Stimulated activated naive B cell treated with anti-CD40 and anti-IgM and Interleukin-4, amounts not matched to agents 10 μg/mL and 1 μg/mL and 100 μg/mL, for 72 hours (primary cell): ENCODE measurements around the gene HAT1.

Experiments
- ATAC-seq, 2 donors: fragments of 150-1000 bp; cut with Tn5 transposase; replicated peaks; 2 replicates each; pipeline ENCODE4 v1.10.0; 2021; ENCODE audit warnings: moderate library complexity in 1 of 2
- DNase-seq: peaks from one replicate; pipeline ENCODE4 v3.0.0; 2021
- H3K27ac Mint-ChIP-seq: one replicate; pipeline ENCODE4 v1.8.0; 2022; ENCODE audit warnings: mild to moderate bottlenecking, mixed read lengths
- H3K27me3 Mint-ChIP-seq, 2 donors: one replicate each; pipeline ENCODE4 v1.8.0; 2022; ENCODE audit warnings: mixed read lengths in 2 of 2
- H3K36me3 Mint-ChIP-seq, 2 donors: one replicate each; pipeline ENCODE4 v1.8.0; 2022; ENCODE audit warnings: mixed read lengths in 2 of 2, mild to moderate bottlenecking in 1 of 2
- H3K4me1 Mint-ChIP-seq, 2 donors: one replicate each; pipeline ENCODE4 v1.8.0; 2022; ENCODE audit warnings: mixed read lengths in 2 of 2, mild to moderate bottlenecking in 1 of 2
- H3K4me3 Mint-ChIP-seq, 2 donors: one replicate each; pipeline ENCODE4 v1.8.0; 2022; ENCODE audit warnings: mild to moderate bottlenecking in 2 of 2, mixed read lengths in 2 of 2, moderate library complexity in 1 of 2
- H3K9me3 Mint-ChIP-seq, 2 donors: one replicate each; pipeline ENCODE4 v1.8.0; 2022; ENCODE audit warnings: mixed read lengths in 2 of 2, mild to moderate bottlenecking in 1 of 2

HAT1 gene, protein sequence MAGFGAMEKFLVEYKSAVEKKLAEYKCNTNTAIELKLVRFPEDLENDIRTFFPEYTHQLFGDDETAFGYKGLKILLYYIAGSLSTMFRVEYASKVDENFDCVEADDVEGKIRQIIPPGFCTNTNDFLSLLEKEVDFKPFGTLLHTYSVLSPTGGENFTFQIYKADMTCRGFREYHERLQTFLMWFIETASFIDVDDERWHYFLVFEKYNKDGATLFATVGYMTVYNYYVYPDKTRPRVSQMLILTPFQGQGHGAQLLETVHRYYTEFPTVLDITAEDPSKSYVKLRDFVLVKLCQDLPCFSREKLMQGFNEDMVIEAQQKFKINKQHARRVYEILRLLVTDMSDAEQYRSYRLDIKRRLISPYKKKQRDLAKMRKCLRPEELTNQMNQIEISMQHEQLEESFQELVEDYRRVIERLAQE

DNA sequence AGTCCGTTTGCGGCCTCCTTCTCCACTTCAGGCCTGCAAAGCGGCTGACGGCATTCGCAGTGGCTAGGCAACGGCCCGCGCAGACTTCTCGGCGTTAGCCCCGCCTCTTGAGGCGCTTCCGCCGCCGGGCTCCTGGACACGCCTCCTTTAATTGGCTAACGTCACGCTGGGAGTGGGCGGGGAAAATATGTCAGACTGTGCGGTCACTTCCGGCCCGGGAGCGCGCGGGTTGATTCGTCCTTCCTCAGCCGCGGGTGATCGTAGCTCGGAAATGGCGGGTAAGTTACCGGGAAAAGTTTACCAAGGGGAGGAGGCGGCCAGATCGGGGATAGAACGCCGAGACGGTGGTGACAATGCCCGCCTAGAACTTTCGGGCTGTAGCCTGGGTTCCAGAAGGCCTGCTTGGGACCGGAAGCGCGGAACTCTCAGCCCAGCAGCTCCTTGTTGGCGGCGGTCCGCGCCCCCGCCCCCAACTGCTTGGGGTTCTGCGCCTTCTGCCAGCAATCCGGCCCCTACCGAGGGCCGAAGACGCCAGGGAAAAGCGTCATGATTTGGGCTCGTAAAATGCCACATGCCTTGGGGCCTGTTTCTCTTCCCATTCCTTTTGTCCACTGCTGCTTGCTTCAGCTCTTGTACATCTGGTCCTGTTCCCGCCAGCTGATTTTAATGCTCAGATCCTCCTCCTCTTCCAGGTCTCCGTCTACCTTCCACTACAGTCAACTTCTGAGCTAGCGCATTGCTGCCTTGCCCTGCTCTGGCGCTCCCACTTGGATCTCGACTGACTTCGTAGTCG, at the start of gene HAT1:
Gene HAT1, plus strand, starts transcription at position 232 of the 793 bp plus-strand sequence. Its CDS starts 40 bp downstream, at position 272.
- Mint-ChIP-seq H3K27me3 (no peaks in the 10 kb centered on the region), H3K4me3 (peak within 1 kb of the TSS; percentile 87 to 98), H3K9me3 (no peaks in the 10 kb centered on the region), H3K4me1 (peaks cover 13 to 19% of the 10 kb centered on the region in 2 donors), H3K36me3 (peaks cover 2 to 9% of the 10 kb centered on the region in 2 donors), H3K27ac (peak within 1 kb of the TSS; percentile 97)
- ATAC-seq = peak; percentile 95 to 99
- peak; percentile 95 for DNase-seq

DNA sequence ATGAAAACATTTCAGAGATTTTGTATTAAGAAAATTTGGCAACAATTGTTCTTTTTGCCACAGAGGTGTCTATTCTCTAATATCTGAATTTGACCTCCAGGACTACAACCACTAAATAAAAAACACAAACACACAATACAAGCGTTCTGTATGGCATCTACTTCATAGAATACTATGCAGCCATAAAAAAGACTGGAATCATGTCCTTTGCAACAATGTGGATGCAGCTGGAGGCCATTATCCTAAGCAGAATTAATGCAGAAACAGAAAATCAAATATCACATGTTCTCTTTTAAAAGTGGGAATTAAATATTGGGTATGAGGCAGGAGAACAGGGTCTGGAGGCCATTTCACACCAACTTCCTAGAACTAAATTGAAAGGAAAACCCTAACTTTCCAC, 47.7 kb upstream of the HAT1 start:
- Mint-ChIP-seq H3K36me3 (peaks cover 29 to 35% of the 10 kb centered on the region in 2 donors), H3K9me3 (peaks cover 4 to 5% of the 10 kb centered on the region in 2 donors), H3K27ac (no peak overlapping the region), H3K27me3 (no peaks in the 10 kb centered on the region), H3K4me3 (no peak overlapping the region), H3K4me1 (peaks cover 5 to 17% of the 10 kb centered on the region in 2 donors)
- DNase-seq (no peak), ATAC-seq (no peak)

DNA sequence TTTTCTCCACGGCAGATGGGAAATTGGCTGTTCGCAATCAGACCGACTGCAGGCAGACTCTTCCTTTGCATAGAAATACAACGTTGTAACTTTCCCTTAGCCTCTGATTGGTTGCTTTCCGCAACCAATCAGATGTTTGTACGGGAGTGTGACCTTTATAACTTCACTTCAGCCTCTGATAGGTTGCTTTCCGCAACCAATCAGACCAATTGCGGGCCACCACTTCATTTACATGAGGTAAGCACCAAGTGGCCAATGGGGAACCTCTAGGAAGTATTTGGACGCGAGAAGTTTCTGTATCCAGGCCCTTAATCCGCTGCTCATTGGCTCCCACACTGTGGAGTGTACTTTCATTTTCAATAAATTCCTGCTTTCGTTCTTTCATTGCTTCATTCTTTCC, 47.3 kb upstream of the HAT1 start:
- no peak overlapping the region for H3K4me3 Mint-ChIP-seq

DNA sequence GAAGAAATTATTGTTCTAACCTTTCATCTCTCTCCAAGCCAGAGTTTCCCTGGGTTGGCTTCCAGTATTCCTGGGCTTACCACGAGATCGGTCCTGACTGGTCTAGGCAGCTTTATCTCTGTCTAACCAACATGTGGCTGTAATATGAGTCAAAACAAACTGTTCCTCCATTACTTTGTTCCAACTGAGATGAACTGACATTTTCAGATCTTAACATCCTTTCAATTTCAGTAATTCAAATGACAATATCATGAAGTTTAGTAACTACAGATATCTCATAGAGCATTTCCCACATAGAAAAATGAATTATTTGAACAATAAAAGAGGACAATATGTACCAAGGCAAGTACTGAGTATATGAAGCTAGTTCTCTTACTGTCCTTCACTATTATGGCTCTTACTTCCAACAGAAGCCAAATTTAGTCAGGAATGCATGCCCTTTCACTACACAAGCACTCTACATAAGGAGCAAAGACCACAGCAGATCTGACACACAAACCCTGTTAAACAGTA, 43.7 kb upstream of the HAT1 start:
- Mint-ChIP-seq H3K36me3 (peaks cover 19% of the 10 kb centered on the region in 2 donors), H3K4me1 (peaks cover 7% of the 10 kb centered on the region in 2 donors), H3K9me3 (peaks cover 3 to 4% of the 10 kb centered on the region in 2 donors), H3K27ac (no peak overlapping the region), H3K4me3 (no peak overlapping the region), H3K27me3 (no peaks in the 10 kb centered on the region)
- ATAC-seq (no peak), DNase-seq (no peak)

More for the DNA sequence above, 47.3 kb upstream of the HAT1 start:
- peaks cover 5 to 17% of the 10 kb centered on the region in 2 donors for H3K4me1 Mint-ChIP-seq
- H3K9me3 Mint-ChIP-seq = peaks cover 4 to 5% of the 10 kb centered on the region in 2 donors
- no peak for DNase-seq
- H3K27ac Mint-ChIP-seq = no peak overlapping the region
- no peaks in the 10 kb centered on the region for H3K27me3 Mint-ChIP-seq
- ATAC-seq = no peak
- peaks cover 29 to 35% of the 10 kb centered on the region in 2 donors for H3K36me3 Mint-ChIP-seq

DNA sequence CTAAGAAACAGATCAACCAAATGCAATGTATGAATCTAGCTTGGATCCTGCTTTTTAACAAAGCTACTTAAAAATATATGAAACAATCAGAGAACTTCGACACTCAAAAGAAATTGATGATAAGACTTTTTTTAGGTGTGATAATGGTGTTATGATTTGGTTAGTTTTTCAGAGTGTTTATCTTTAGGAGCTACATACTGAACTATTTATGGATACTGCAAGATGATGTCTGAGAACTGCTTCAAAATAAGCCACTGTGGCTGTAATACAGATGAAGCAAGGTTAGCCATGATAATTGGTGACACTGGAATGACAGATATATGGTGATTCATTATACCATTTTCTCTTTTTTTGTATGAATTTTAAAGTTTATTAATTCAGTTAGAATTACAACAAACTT, 42.4 kb upstream of the HAT1 start:
- Mint-ChIP-seq H3K27me3 (no peaks in the 10 kb centered on the region), H3K9me3 (peaks cover 3 to 4% of the 10 kb centered on the region in 2 donors), H3K4me3 (no peak overlapping the region), H3K4me1 (peaks cover 7% of the 10 kb centered on the region in 2 donors), H3K36me3 (peaks cover 13 to 16% of the 10 kb centered on the region in 2 donors), H3K27ac (no peak overlapping the region)
- ATAC-seq = no peak
- DNase-seq = no peak

DNA sequence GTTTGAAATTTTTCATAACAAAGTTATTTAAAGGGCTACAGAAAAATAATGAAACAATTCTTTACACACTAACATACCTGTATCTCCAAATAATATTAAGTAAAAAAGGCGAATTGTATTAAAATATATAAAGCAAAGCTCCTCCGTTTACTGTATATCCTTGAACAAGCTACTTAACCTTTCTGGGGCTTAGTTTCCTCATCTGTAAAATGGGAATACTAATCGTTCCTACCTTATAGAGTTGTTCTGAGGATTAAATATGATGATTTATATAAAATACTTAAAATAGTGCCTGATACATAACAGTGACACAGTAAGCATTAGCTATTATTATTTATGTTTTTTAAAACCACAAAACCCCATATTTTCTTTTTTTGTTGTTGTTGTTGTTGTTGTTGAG, 41.5 kb upstream of the HAT1 start:
- no peak overlapping the region for H3K27ac Mint-ChIP-seq
- no peak overlapping the region for H3K4me3 Mint-ChIP-seq
- H3K27me3 Mint-ChIP-seq = no peaks in the 10 kb centered on the region
- no peaks in the 10 kb centered on the region for H3K9me3 Mint-ChIP-seq
- H3K36me3 Mint-ChIP-seq = peaks cover 6 to 12% of the 10 kb centered on the region in 2 donors
- DNase-seq = no peak
- H3K4me1 Mint-ChIP-seq = peaks cover 7% of the 10 kb centered on the region in 2 donors
- ATAC-seq = no peak

DNA sequence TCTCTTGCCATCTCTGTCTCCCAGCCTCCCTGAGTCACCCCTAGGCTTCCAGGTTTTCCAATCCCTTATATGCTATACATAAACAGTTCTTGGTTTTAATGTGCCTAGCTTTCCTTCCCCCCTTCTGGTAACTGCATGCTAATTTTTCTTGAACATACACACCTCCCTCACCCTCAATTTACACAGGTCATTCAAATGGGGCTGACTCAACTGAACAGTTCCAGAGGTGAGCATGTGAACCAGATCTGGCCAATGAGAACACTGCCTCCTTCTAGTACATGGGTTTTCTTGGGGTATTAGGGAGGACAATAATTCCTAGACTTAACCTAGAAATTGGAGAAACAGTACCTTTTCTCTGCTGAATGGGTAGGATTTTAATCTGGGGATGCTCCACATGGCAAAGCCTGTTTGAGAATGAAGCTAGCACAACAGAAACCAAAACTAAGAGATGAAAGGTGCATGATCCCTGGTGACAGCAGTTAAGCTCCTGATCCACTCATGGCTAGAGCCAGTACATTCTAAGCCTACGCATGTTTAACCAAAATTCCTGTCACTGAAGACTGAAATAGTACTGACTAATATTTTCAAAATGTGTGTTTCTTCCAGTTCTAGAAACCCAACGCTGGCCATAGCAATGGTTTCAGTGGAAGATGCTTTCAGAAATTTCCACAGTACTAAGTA, 40.0 kb upstream of the HAT1 start:
- H3K27ac Mint-ChIP-seq = no peak overlapping the region
- H3K27me3 Mint-ChIP-seq = no peaks in the 10 kb centered on the region
- no peak for DNase-seq
- no peak for ATAC-seq
- H3K4me1 Mint-ChIP-seq = peaks cover 7% of the 10 kb centered on the region in 2 donors
- no peak overlapping the region for H3K4me3 Mint-ChIP-seq
- peaks cover 6 to 13% of the 10 kb centered on the region in 2 donors for H3K36me3 Mint-ChIP-seq
- no peaks in the 10 kb centered on the region for H3K9me3 Mint-ChIP-seq

DNA sequence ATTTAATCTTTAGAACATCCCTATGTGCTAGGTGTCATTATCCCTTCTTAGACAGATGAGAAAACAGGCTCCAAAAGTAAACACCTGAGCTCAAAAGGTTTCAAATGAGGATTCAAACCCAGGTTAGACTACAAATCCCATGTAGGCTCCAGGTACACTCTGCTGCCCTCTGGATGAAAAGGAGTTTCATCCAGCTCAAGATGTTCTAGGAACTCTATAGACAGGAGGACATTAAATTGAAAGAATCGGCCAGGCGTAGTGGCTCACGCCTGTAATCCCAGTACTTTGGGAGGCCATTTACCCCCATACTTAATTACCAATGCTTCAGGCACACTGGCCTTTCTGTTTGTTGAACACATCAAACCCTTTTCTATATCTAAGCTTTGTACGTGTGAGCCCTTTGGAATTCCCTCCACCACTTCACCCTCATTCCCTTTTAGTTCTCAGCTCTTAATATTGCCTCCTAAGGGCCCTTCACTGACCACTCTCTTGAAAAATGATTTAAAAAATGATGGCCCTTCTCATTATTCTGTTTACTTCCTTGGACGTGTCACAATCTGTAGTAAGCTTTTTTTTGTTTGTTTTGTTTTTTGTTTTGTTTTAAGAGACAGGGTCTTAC, 38.9 kb upstream of the HAT1 start:
- no peak overlapping the region for H3K4me3 Mint-ChIP-seq
- H3K27me3 Mint-ChIP-seq = no peaks in the 10 kb centered on the region
- peaks cover 6 to 10% of the 10 kb centered on the region in 2 donors for H3K4me1 Mint-ChIP-seq
- DNase-seq = no peak
- H3K27ac Mint-ChIP-seq = no peak overlapping the region
- no peak for ATAC-seq
- no peaks in the 10 kb centered on the region for H3K9me3 Mint-ChIP-seq
- H3K36me3 Mint-ChIP-seq = peaks cover 14 to 17% of the 10 kb centered on the region in 2 donors

DNA sequence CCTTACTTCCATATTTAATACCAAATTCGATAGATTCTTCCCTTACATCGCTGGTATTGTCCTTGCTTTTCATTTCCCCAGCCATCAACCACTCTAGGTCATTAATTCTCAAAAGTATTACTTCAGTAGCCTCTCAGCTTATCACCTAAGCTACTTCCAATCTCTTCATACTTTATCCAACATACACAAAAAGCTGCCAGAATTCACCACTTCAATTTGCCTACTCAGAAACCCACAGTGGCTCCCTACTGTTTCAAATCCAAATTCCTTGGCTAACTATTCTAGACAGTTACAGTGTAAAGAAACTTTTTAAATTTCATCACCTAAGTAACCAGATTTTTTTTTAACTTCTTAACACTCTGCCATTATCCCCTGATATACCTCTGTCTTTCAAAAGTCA, 32.9 kb upstream of the HAT1 start:
- Mint-ChIP-seq H3K4me1 (peaks cover 5 to 25% of the 10 kb centered on the region in 2 donors), H3K9me3 (no peaks in the 10 kb centered on the region), H3K27me3 (no peaks in the 10 kb centered on the region)

DNA sequence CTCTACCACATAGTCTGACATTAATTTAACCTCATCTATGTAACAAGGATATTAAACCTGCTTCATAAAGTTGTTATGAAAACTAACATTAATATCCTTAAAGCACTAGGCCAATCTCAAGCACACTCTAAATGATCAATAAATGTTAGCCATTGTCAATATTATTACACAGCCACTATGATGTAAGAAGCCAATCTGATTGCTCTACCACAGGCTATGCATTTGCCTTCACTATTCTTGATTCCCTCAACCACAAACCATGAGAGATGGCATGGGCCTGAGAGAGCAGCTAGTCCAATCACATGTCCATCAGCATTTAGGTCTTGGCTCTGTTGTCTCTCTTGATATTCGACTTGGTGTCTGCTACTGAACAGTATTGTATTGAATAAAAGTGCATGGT, 32.5 kb upstream of the HAT1 start:
- no peak for ATAC-seq
- H3K27me3 Mint-ChIP-seq = no peaks in the 10 kb centered on the region
- no peak overlapping the region for H3K4me3 Mint-ChIP-seq
- peaks cover 16 to 35% of the 10 kb centered on the region in 2 donors for H3K36me3 Mint-ChIP-seq
- H3K27ac Mint-ChIP-seq = no peak overlapping the region
- no peak for DNase-seq
- peaks cover 5 to 28% of the 10 kb centered on the region in 2 donors for H3K4me1 Mint-ChIP-seq
- H3K9me3 Mint-ChIP-seq = no peaks in the 10 kb centered on the region

More for the DNA sequence above, 32.9 kb upstream of the HAT1 start:
- no peak for ATAC-seq
- Mint-ChIP-seq H3K4me3 (no peak overlapping the region), H3K27ac (no peak overlapping the region), H3K36me3 (peaks cover 19 to 35% of the 10 kb centered on the region in 2 donors)
- DNase-seq = no peak

DNA sequence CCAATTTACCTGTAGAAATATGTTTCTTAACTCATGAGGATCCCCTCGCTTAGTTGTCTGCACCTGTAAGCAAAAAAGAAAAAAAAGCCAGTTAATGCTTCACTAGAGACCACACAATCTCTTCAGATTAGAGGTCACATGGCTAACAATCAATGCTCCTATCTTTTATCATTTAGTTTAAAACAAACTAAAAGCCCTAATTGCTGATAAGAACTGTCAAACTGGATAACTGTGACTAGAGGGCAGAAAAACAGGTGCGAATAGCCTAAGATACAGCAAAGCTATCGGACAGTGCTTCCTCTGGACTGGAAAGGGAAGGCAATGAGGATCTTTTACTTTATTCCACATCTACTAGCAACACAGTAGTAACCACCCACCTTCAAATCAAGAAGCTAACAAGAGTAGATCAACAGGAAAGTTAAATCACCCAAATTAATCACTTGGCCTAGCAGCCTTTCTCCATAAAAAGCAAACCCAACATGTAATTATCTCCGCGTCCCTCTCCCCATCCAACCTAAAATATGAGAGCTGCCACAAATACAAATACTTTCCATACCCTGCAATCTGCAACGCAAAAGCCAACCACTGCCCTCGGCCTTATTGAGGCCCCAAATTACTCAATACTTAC, 29.0 kb upstream of the HAT1 start:
- peak overlapping the region; percentile 90 to 99 for H3K4me3 Mint-ChIP-seq
- H3K27me3 Mint-ChIP-seq = no peaks in the 10 kb centered on the region
- peaks cover 7 to 26% of the 10 kb centered on the region in 2 donors for H3K36me3 Mint-ChIP-seq
- DNase-seq (no peak), ATAC-seq (no peak)
- no peaks in the 10 kb centered on the region for H3K9me3 Mint-ChIP-seq
- peak overlapping the region; percentile 85 for H3K27ac Mint-ChIP-seq
- H3K4me1 Mint-ChIP-seq = peaks cover 5 to 25% of the 10 kb centered on the region in 2 donors

DNA sequence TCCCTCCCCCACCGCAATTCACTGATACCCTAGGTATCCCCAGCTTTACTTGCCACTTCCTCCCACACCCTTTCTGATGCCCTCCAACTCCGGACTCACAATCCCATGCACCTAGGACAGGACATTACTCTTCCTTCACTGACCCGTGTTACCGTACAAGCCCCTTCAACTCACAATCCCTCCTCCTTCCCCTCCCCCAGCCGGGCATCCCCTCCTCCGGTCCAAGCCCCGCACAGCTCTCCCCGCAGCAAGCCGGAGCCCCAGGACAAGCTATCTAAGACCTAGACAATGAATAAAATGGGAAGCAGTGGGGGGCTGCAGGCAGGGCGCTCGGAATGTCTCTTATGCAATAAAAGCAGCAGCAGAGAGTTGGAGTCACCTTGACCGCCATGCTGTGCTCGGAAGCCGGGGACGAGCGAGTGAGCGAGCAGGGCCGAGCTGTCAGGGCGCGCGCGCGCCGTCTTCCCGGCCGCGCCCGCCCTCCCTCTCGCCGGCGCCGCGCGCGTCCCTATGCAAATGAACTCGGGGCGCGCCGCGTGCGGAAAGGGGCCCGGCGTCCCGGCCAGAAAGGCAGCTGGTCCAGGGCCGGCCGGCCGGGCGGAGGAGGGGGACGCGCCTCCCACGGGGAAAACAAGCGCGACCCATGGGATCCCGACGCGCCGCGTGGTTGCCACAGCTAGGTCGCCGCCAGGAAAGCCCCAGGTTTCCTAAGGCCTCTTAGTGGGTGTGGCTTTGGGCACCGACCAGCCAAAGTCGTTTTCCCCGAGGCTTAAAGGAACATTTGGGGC, 28.2 kb upstream of the HAT1 start, which contains the start of gene SLC25A12:
Gene SLC25A12, minus strand, starts transcription at position 421 of the 788 bp plus-strand sequence. Its CDS starts 30 bp downstream, at position 391.
- peaks cover 5 to 25% of the 10 kb centered on the region in 2 donors for H3K4me1 Mint-ChIP-seq
- peak within 1 kb of the TSS; percentile 90 to 99 for H3K4me3 Mint-ChIP-seq
- peaks cover 6 to 24% of the 10 kb centered on the region in 2 donors for H3K36me3 Mint-ChIP-seq
- ATAC-seq (peak; percentile 98 to 99), DNase-seq (peak; percentile 77)
- H3K9me3 Mint-ChIP-seq = no peaks in the 10 kb centered on the region
- no peaks in the 10 kb centered on the region for H3K27me3 Mint-ChIP-seq
- peak within 1 kb of the TSS; percentile 85 for H3K27ac Mint-ChIP-seq
